K562 (cell line): Measurements from ENCODE around the gene DYNC1I1.

Source experiments
- EZH2 ChIP-seq: IDR thresholded peaks from 2 replicates; pipeline ENCODE4 v1.6.1; 2012; ENCODE audit warnings: low read depth, mild to moderate bottlenecking, inconsistent platforms, low read length, borderline replicate concordance
- HDAC2 ChIP-seq: fragments of 450-650 bp; IDR thresholded peaks from 2 replicates; pipeline ENCODE4 v1.6.1; 2016; ENCODE audit warnings: mild to moderate bottlenecking
- POLR2A ChIP-seq: fragments of 450-650 bp; conservative IDR thresholded peaks from 2 replicates; pipeline ENCODE4 v1.6.1; 2016
- TF ChIP-seq, protein P1 (sequence below), 3 experiments: IDR thresholded peaks in 2 of 3; conservative IDR thresholded peaks in 1 of 3; 2 replicates each; pipeline ENCODE4 v1.5.1; 2011 to 2012; ENCODE audit warnings: low read length in 3 of 3, mild to moderate bottlenecking in 3 of 3, control low read depth in 2 of 3, improper control_type of control experiment in 1 of 3, inconsistent platforms in 1 of 3, low read depth in 1 of 3, mixed read lengths in 1 of 3, moderate library complexity in 1 of 3; ENCODE audit not compliant: insufficient read depth in 2 of 3

DNA sequence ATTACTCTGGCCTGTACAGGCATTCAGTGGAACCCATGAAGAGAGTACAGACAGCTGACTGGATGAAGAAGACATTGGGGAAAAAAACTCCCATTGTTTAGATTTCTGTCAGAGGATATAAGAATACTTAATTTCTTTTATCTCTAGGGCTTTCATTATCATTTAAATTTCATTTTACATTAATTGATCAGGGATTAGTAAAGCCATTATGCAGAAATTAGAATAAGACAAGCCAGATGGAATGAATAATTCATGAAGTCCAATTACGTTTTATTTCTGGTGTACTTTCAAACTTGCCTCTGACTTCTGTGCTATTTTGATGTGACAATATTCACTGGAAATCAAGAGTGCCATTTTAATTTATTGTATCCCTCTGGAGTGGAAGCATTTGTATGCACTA is 302.5 kb downstream of the DYNC1I1 start:
- TF ChIP-seq POLR2A, result no peak
- TF ChIP-seq, protein P1, sequence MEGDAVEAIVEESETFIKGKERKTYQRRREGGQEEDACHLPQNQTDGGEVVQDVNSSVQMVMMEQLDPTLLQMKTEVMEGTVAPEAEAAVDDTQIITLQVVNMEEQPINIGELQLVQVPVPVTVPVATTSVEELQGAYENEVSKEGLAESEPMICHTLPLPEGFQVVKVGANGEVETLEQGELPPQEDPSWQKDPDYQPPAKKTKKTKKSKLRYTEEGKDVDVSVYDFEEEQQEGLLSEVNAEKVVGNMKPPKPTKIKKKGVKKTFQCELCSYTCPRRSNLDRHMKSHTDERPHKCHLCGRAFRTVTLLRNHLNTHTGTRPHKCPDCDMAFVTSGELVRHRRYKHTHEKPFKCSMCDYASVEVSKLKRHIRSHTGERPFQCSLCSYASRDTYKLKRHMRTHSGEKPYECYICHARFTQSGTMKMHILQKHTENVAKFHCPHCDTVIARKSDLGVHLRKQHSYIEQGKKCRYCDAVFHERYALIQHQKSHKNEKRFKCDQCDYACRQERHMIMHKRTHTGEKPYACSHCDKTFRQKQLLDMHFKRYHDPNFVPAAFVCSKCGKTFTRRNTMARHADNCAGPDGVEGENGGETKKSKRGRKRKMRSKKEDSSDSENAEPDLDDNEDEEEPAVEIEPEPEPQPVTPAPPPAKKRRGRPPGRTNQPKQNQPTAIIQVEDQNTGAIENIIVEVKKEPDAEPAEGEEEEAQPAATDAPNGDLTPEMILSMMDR (IDR thresholded peaks at IDR 0.05 in 2 of 3, conservative IDR thresholded peaks at IDR 0.05 in 1 of 3; ENCODE audit: insufficient read depth in 2 of 3, low read depth in 1 of 3, low read length in 3 of 3), result no peak
- no peak for TF ChIP-seq HDAC2
- TF ChIP-seq EZH2, result no peak
